GM19452 (cell line): ENCODE results near the gene TUBB6.

ENCODE experiments used
- ATAC-seq: cut with Tn5 transposase; IDR thresholded peaks from one replicate; pipeline ENCODE4 v1.9.1; 2021; ENCODE audit not compliant: unreplicated experiment

Gene TUBB6

GRCh38 chr18:12290086-12290485 lies 18.0 kb upstream of the TUBB6 start:
- ATAC-seq: no peak

- ATAC-seq: no peak
Measured at GRCh38 chr18:12291161-12291560, 16.9 kb upstream of the TUBB6 start.

DNA sequence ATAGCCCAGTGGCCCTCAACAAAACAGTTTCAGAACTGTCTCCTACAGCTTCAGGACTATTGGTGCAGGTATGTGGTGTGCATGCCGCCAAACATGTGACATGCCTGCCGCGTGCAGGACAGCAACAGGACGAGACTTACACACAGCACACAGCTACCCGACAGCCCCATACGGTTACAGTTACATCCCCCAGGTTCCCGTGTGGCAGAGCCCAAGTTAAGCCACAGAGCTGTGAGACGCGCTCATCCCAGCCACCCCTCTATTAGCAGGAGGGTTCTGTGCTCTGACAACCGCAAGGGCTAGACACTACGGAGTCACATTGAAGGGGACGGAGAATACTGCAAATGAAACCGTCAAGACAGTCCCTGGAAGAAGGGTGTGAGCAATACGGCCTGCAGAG lies 16.4 kb upstream of the TUBB6 start:
- no peak for ATAC-seq

DNA sequence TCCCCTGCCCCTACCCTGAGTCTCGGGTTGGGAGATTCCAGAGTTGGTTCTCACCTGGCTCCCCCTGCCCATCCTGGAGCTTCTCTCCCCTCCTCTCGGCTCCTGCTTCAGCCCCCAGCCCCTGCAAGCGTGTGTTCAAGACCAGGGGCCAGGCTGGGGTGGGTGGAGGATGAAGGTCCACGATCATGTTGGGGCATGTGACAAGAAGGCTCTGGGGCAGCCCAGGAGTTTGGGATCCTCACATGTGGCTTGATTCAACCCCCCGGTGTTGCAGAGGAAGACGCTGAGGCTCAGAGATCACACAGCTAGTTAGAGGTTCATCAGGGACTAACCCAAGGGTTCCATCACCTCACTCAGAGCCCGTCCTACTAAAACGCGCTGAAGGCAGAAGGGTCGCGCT lies 14.2 kb upstream of the TUBB6 start:
- no peak for ATAC-seq

DNA sequence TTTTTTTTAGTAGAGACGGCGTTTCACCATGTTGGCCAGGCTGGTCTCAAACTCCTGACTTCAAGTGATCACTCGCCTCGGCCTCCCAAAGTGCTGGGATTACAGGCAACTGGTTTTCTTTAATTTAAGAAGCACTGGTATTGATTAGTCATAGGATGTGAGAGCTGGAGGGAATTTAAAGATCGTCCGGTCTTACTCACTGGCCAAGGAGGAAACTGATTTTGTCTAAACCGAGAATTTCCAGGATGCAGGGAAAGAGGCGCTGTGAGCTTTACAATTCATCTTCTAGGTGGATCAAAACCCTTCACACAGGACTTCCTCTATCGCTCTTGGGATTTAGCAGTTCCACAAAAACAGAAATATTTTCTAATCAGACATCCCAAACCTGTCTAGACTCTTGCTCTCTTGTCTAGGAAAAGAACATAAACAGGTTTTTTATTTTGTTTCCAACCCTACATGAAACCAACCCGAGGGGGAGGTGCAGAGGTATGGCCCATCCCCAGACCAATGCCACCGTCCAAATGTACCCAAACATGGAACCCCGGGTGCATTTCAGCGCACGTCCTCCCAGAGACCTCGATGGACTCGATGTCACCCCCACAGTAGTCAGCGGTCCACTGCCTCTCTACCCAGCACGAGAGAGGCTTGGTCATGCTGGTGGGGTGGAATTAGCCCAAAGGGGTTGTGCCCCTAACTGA lies 12.5 kb upstream of the TUBB6 start:
- ATAC-seq: no peak

DNA sequence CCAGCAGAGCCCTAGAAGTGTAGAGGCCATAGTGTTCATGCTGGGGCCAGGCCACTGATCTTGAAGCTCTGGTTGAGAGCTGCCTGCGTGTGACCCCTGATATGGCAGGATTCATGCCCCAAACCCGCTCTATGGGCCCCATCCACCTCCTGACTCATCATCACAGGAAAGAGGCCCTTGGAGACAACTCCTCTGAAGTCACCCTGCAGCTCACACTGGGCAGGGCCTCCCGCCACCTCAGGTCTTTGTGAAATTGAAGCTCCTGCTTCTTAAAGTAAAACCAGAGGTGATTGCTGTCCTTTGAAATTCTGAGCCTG lies 12.0 kb upstream of the TUBB6 start:
- ATAC-seq: no peak

DNA sequence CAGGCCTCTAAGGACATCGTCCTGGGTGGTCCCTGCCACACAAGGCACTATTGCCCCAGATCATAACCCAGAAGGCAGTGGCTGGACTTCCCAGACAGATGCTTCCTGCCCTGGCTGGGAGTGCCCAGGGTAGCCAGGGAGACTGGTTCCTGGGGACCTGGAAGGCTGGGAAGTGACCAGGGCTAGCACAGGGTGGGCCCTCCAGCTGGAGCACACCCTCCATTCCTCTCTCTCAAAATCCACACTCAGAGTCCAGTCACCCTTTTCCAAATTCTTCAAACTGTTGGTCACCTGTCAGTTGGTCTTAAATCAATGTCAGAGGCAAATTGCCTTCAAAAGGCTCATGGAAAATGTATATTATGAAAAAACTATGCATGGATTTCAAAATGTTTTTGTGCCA lies 11.6 kb upstream of the TUBB6 start:
- ATAC-seq: no peak

GRCh38 chr18:12299862-12300261 lies 8.2 kb upstream of the TUBB6 start:
- ATAC-seq: no peak

DNA sequence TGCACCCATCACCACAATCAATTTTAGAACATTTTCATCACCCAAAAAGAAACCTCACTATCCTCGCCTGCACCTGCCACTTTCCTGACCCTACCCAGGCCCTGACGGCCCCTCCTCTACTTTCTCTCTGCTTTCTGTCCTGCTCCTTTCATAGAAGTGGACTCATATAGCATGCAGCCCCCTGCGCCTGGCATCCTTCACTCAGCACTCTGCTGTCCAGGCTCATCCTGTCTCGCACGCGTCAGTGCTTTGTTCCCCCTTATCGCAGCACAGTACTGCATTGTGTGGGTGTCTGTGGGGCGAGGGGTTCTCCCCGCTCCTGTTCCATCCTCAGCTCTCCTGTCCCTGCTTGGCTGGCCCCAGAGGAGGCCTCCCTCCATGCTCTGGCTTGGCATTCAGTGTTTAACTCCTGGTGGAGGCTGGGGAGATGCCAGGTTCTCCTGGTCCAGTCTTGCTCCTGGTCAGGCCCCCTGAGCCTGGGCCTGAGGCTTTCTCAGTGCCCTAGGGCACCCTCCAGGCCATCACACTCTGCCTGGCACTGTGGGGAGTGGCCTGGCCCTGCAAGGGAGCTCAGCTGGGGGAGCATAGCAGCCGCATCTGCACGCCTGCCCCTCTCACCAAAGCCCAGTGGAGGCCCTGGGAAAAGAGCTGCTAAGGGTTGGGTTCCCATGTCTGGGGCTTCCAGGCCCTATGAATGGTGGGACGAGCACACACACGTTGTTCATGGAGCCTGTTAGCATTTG lies 6.6 kb upstream of the TUBB6 start:
- ATAC-seq: no peak

- ATAC-seq: no peak
Measured at GRCh38 chr18:12302391-12303147, 5.5 kb upstream of the TUBB6 start.

- no peak for ATAC-seq
Measured at GRCh38 chr18:12304351-12305210, 3.5 kb upstream of the TUBB6 start.

DNA sequence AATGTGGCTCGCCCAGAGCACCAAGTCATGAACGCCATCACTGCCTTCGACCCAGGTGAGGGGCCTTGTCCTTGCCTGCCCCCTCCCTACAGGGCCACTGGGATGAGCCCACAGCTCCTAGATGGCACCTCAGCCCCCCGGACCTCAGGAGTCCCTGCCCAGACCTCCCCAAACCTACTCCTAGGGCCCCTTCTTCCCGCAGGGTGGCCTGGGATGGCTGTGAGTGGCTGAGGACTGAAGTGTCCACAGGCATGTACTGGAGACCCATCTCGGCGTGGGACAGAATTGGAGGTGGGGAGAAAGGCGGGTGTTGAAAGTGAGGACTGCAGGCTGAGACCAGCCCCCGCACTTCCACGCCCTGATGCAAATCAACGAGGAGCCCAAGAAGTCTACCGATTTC lies 2.8 kb upstream of the TUBB6 start:
- ATAC-seq: no peak

- no peak for ATAC-seq
Measured at GRCh38 chr18:12305930-12306629, 2.0 kb upstream of the TUBB6 start.

DNA sequence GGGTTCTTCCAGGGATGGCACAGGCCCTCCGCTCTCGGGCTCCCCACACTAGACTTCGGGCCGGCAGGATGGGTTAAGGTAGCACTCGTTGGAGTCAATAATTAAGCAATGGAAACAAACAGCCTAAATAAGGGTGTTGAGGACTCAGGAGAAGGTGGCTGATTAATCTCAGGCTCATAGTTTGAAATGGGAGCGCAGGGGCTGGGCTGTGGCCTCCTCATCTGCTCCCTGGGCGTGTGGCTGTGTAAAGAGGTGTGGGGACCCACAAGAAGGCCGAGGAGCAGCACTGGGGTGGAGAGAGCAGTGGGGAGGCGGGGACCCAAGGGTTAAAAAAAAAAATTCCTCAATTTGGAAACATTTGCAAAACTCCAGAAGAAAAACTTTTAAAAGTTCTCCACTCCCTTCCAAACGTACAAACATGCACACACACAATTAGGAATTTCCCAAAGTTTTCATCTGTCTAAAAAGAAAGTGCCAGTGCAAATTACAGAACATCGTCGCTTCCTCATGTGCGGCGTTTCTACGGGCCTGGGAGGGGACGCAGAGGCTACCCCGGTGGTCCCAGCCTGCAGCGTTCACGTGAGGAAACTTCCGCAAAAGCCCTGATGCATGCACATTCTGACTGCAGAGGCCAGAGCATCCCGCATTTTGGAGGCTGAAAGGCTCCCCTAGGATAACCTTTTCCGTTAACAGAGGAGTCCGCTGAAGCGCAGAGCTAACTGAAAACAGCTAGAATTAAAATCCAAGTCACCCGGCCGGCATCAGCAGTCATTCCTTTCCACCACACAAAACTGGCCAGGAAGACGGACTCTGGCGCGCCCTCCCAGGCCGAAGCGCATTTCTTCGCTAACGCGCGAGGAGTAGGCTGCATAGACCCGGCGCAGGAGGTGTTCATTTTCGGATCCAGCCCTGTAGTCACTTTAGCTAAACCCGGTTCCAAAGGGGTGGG lies 1.0 kb upstream of the TUBB6 start:
- no peak for ATAC-seq

GRCh38 chr18:12308386-12309100 lies 502 bp downstream of the TUBB6 start:
- ATAC-seq: peak; percentile 69

DNA sequence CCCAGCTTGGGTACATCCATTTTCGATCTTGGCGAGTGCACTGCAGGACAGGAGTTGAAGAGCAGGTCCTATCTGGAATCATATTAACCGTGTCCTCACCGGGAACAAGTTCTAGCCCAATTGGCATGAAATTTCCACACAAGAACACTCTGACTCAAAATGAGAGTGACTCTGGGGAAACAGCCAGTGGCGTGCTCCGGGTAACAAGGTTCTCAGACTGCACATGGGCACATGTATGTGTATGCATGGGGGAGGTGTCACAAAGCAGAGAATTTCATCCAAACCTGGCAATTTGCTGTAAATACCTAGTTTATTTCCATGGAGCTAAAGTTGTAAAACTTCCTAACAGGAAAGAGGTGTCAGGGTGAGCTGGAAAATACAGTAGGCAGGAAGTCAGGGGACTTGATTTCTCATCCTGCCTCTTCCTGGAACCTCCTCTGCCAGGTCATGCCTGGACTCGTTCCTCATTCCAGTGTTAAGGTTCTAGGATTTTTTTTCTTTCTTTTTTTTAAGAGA lies 1.7 kb downstream of the TUBB6 start:
- no peak for ATAC-seq

GRCh38 chr18:12310762-12311161 lies 2.7 kb downstream of the TUBB6 start:
- ATAC-seq: no peak

GRCh38 chr18:12312976-12313375 lies 4.9 kb downstream of the TUBB6 start:
- ATAC-seq: no peak
